ENCODE measurements around the gene METTL14.

METTL14 gene

GRCh38 chr4:118712872-118713271, 27.7 kb downstream of the METTL14 start:
- no peak for TF ChIP-seq CTCF (IDR thresholded peaks at IDR 0.05; ENCODE audit: poor library complexity, severe bottlenecking)
- H3K27me3 ChIP-seq (ENCODE audit: insufficient read depth, poor library complexity, severe bottlenecking) = no peaks in the 10 kb centered on the region
- H3K36me3 ChIP-seq (ENCODE audit: low read depth) = peaks cover 37% of the 10 kb centered on the region
- no peaks in the 10 kb centered on the region for H3K9me3 ChIP-seq (ENCODE audit: severe bottlenecking)
- no peaks in the 10 kb centered on the region for H3K4me1 ChIP-seq (ENCODE audit: insufficient read depth, poor library complexity, severe bottlenecking)
- no peak for DNase-seq (ENCODE audit: low spot score)
- no peak; the same call in 2 of the 3 replicates for ATAC-seq (ENCODE audit: low read depth)
- no peak overlapping the region for H3K4me3 ChIP-seq (ENCODE audit: severe bottlenecking)
- no peak overlapping the region for H3K27ac ChIP-seq (ENCODE audit: poor library complexity, severe bottlenecking)

GRCh38 chr4:118714682-118715081, 29.5 kb downstream of the METTL14 start:
- ATAC-seq (ENCODE audit: low read depth) (no peak), DNase-seq (ENCODE audit: low spot score) (no peak)
- H3K27me3 ChIP-seq (ENCODE audit: insufficient read depth, poor library complexity, severe bottlenecking) = no peaks in the 10 kb centered on the region
- no peak overlapping the region for H3K27ac ChIP-seq (ENCODE audit: poor library complexity, severe bottlenecking)
- H3K36me3 ChIP-seq (ENCODE audit: low read depth) = peaks cover 21% of the 10 kb centered on the region
- peaks cover 13% of the 10 kb centered on the region for H3K4me1 ChIP-seq (ENCODE audit: insufficient read depth, poor library complexity, severe bottlenecking)
- no peak for TF ChIP-seq CTCF (IDR thresholded peaks at IDR 0.05; ENCODE audit: poor library complexity, severe bottlenecking)
- no peaks in the 10 kb centered on the region for H3K9me3 ChIP-seq (ENCODE audit: severe bottlenecking)
- no peak overlapping the region for H3K4me3 ChIP-seq (ENCODE audit: severe bottlenecking)

GRCh38 chr4:118716304-118716703, 31.1 kb downstream of the METTL14 start:
- ATAC-seq (ENCODE audit: low read depth) = no peak
- TF ChIP-seq CTCF (IDR thresholded peaks at IDR 0.05; ENCODE audit: poor library complexity, severe bottlenecking) = no peak

GRCh38 chr4:118718511-118719170, 33.4 kb downstream of the METTL14 start:
- DNase-seq (ENCODE audit: low spot score) = no peak
- no peak for TF ChIP-seq CTCF (IDR thresholded peaks at IDR 0.05; ENCODE audit: poor library complexity, severe bottlenecking)
- peaks cover 10% of the 10 kb centered on the region for H3K36me3 ChIP-seq (ENCODE audit: low read depth)
- no peaks in the 10 kb centered on the region for H3K9me3 ChIP-seq (ENCODE audit: severe bottlenecking)
- peaks cover 13% of the 10 kb centered on the region for H3K4me1 ChIP-seq (ENCODE audit: insufficient read depth, poor library complexity, severe bottlenecking)
- no peaks in the 10 kb centered on the region for H3K27me3 ChIP-seq (ENCODE audit: insufficient read depth, poor library complexity, severe bottlenecking)
- peak overlapping the region; percentile 66 for H3K27ac ChIP-seq (ENCODE audit: poor library complexity, severe bottlenecking)
- ATAC-seq (ENCODE audit: low read depth) = peak; percentile 86
- no peak overlapping the region for H3K4me3 ChIP-seq (ENCODE audit: severe bottlenecking)

More at GRCh38 chr4:118716304-118716703, 31.1 kb downstream of the METTL14 start:
- no peak overlapping the region for H3K4me3 ChIP-seq (ENCODE audit: severe bottlenecking)
- peaks cover 13% of the 10 kb centered on the region for H3K4me1 ChIP-seq (ENCODE audit: insufficient read depth, poor library complexity, severe bottlenecking)
- no peaks in the 10 kb centered on the region for H3K9me3 ChIP-seq (ENCODE audit: severe bottlenecking)
- H3K27ac ChIP-seq (ENCODE audit: poor library complexity, severe bottlenecking) = no peak overlapping the region
- no peaks in the 10 kb centered on the region for H3K27me3 ChIP-seq (ENCODE audit: insufficient read depth, poor library complexity, severe bottlenecking)
- no peak for DNase-seq (ENCODE audit: low spot score)
- 0 out of 2 replicates have a peak, but pooled peaks cover 4% of the 10 kb centered on the region for H3K36me3 ChIP-seq (ENCODE audit: low read depth)

GRCh38 chr4:118721752-118722151, 36.6 kb downstream of the METTL14 start:
- H3K4me1 ChIP-seq (ENCODE audit: insufficient read depth, poor library complexity, severe bottlenecking) = peaks cover 13% of the 10 kb centered on the region
- no peak for TF ChIP-seq CTCF (IDR thresholded peaks at IDR 0.05; ENCODE audit: poor library complexity, severe bottlenecking)
- ATAC-seq (ENCODE audit: low read depth) (no peak), DNase-seq (ENCODE audit: low spot score) (no peak)
- no peak overlapping the region for H3K27ac ChIP-seq (ENCODE audit: poor library complexity, severe bottlenecking)
- peaks cover 31% of the 10 kb centered on the region for H3K36me3 ChIP-seq (ENCODE audit: low read depth)
- no peaks in the 10 kb centered on the region for H3K27me3 ChIP-seq (ENCODE audit: insufficient read depth, poor library complexity, severe bottlenecking)
- H3K9me3 ChIP-seq (ENCODE audit: severe bottlenecking) = no peaks in the 10 kb centered on the region
- H3K4me3 ChIP-seq (ENCODE audit: severe bottlenecking) = no peak overlapping the region
